ENCODE measurements around the gene RELT. TPM values are rescaled to one million over a fixed set of nuclear protein-coding genes. Genes with fewer than 3 reads are reported as not detected.

RELT gene
- total and polyA plus RNA-seq, 2 of the 13 experiments (the other 11 are each of a cell fraction or from before 2014, with no cell fraction given) = 2.5 to 4.7 TPM

- TF ChIP-seq, protein P1, sequence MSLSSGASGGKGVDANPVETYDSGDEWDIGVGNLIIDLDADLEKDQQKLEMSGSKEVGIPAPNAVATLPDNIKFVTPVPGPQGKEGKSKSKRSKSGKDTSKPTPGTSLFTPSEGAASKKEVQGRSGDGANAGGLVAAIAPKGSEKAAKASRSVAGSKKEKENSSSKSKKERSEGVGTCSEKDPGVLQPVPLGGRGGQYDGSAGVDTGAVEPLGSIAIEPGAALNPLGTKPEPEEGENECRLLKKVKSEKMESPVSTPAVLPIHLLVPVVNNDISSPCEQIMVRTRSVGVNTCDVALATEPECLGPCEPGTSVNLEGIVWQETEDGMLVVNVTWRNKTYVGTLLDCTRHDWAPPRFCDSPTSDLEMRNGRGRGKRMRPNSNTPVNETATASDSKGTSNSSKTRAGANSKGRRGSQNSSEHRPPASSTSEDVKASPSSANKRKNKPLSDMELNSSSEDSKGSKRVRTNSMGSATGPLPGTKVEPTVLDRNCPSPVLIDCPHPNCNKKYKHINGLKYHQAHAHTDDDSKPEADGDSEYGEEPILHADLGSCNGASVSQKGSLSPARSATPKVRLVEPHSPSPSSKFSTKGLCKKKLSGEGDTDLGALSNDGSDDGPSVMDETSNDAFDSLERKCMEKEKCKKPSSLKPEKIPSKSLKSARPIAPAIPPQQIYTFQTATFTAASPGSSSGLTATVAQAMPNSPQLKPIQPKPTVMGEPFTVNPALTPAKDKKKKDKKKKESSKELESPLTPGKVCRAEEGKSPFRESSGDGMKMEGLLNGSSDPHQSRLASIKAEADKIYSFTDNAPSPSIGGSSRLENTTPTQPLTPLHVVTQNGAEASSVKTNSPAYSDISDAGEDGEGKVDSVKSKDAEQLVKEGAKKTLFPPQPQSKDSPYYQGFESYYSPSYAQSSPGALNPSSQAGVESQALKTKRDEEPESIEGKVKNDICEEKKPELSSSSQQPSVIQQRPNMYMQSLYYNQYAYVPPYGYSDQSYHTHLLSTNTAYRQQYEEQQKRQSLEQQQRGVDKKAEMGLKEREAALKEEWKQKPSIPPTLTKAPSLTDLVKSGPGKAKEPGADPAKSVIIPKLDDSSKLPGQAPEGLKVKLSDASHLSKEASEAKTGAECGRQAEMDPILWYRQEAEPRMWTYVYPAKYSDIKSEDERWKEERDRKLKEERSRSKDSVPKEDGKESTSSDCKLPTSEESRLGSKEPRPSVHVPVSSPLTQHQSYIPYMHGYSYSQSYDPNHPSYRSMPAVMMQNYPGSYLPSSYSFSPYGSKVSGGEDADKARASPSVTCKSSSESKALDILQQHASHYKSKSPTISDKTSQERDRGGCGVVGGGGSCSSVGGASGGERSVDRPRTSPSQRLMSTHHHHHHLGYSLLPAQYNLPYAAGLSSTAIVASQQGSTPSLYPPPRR (CRISPR knock-in tag; IDR thresholded peaks at IDR 0.05; ENCODE audit: borderline replicate concordance) = peak; percentile 41; the same call in 1 of the 2 replicates
- TF ChIP-seq ZMYM2 (CRISPR knock-in tag; IDR thresholded peaks at IDR 0.05) = no peak
- TF ChIP-seq ZNF567 (CRISPR knock-in tag; IDR thresholded peaks at IDR 0.05; ENCODE audit: borderline replicate concordance) = peak; percentile 14; the same call in 1 of the 2 replicates
- TF ChIP-seq PITX1 (CRISPR knock-in tag; IDR thresholded peaks at IDR 0.05) = no peak
- TF ChIP-seq SUZ12 (IDR thresholded peaks at IDR 0.05; ENCODE audit: low read depth, low read length) = no peak
- TF ChIP-seq HNRNPUL1 (IDR thresholded peaks at IDR 0.05; ENCODE audit: low read depth, low read length) = no peak
- 0 out of 2 replicates have a peak, but pooled peaks have one; percentile 48 for TF ChIP-seq SIN3A (IDR thresholded peaks at IDR 0.05; ENCODE audit: borderline replicate concordance, low read depth, low read length)
- TF ChIP-seq TARDBP (CRISPR knock-in tag; IDR thresholded peaks at IDR 0.05) = peak; percentile 30; the same call in 1 of the 2 replicates
- no peak for TF ChIP-seq ADNP (CRISPR knock-in tag; IDR thresholded peaks at IDR 0.05)
- TF ChIP-seq SMARCC2 (IDR thresholded peaks at IDR 0.05) = no peak
- no peak for TF ChIP-seq CENPX (CRISPR knock-in tag; IDR thresholded peaks at IDR 0.05)
- TF ChIP-seq TEAD3 (CRISPR knock-in tag; optimal IDR thresholded peaks at IDR 0.05; ENCODE audit: borderline replicate concordance) = peak; percentile 27
- TF ChIP-seq ZBTB7A (CRISPR knock-in tag; IDR thresholded peaks at IDR 0.05) = peak; percentile 28; the same call in 1 of the 2 replicates
- no peak for TF ChIP-seq MTF2 (CRISPR knock-in tag; IDR thresholded peaks at IDR 0.05; ENCODE audit: borderline replicate concordance)
- no peak for TF ChIP-seq ZFP82 (CRISPR knock-in tag; IDR thresholded peaks at IDR 0.05; ENCODE audit: borderline replicate concordance)
- no peak for TF ChIP-seq SRY (CRISPR knock-in tag; IDR thresholded peaks at IDR 0.05)
- TF ChIP-seq, protein P2, sequence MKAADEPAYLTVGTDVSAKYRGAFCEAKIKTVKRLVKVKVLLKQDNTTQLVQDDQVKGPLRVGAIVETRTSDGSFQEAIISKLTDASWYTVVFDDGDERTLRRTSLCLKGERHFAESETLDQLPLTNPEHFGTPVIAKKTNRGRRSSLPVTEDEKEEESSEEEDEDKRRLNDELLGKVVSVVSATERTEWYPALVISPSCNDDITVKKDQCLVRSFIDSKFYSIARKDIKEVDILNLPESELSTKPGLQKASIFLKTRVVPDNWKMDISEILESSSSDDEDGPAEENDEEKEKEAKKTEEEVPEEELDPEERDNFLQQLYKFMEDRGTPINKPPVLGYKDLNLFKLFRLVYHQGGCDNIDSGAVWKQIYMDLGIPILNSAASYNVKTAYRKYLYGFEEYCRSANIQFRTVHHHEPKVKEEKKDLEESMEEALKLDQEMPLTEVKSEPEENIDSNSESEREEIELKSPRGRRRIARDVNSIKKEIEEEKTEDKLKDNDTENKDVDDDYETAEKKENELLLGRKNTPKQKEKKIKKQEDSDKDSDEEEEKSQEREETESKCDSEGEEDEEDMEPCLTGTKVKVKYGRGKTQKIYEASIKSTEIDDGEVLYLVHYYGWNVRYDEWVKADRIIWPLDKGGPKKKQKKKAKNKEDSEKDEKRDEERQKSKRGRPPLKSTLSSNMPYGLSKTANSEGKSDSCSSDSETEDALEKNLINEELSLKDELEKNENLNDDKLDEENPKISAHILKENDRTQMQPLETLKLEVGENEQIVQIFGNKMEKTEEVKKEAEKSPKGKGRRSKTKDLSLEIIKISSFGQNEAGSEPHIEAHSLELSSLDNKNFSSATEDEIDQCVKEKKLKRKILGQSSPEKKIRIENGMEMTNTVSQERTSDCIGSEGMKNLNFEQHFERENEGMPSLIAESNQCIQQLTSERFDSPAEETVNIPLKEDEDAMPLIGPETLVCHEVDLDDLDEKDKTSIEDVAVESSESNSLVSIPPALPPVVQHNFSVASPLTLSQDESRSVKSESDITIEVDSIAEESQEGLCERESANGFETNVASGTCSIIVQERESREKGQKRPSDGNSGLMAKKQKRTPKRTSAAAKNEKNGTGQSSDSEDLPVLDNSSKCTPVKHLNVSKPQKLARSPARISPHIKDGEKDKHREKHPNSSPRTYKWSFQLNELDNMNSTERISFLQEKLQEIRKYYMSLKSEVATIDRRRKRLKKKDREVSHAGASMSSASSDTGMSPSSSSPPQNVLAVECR (CRISPR knock-in tag; IDR thresholded peaks at IDR 0.05; ENCODE audit: borderline replicate concordance) = no peak; the same call in 1 of the 2 replicates
- TF ChIP-seq ZNF660 (CRISPR knock-in tag; IDR thresholded peaks at IDR 0.05; ENCODE audit: borderline replicate concordance, low read depth) = no peak
- no peak for TF ChIP-seq CBFB (CRISPR knock-in tag; IDR thresholded peaks at IDR 0.05)
Observed at GRCh38 chr11:73376803-73377629, 817 bp downstream of the RELT start (continued).
